ENCODE measurements around the gene SEZ6.
A peak's percentile ranks its signal among the peaks of the same experiment; 100 is the strongest.

The SEZ6 gene

DNA sequence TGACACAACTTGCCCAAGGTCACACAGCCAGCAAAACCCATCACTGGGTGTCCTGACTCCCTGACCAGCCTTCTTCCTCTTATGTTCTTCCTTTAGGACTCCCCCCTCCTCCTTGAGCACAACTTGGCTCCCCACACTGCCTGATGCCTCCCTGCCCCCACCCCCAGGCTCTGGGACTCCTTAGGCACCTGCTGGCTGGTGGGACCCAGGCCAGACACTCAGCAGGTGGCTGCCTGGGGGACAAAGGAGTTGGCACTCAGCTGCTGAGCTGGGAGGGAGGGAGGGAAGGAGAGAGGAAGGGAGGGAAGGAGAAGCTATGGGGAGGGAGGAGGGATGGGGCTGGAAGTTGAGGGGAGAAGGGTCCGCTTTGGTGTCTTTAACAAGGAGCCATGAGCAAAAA lies 8.0 kb downstream of the SEZ6 start:
- DNase-seq: no peak

DNA sequence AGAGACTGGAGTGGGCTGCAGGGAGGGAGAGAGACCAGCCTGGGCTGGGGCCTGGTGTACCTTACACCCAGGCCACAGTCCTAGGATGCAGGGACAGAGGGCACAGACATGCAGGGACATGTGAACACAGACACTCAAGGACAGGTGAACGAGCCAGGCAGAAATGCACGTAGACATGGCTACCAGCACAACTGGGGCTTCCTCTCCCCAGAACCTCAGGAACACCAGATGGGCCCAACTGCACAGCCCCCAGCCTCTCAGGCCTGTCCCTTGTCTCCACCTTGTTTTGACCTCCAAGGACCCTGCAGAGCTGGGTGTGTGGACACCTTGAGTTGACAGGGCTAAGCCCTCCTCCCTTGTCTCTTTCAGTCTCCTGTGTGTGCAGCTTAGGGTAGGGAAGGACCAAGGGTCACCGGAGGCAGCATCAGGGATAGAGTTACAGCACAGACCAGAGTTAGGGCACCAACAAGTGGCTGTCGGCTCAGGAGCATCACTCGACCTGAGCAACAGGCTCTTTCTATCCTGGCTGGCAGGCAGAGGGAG lies 9.2 kb downstream of the SEZ6 start:
- DNase-seq: no peak

DNA sequence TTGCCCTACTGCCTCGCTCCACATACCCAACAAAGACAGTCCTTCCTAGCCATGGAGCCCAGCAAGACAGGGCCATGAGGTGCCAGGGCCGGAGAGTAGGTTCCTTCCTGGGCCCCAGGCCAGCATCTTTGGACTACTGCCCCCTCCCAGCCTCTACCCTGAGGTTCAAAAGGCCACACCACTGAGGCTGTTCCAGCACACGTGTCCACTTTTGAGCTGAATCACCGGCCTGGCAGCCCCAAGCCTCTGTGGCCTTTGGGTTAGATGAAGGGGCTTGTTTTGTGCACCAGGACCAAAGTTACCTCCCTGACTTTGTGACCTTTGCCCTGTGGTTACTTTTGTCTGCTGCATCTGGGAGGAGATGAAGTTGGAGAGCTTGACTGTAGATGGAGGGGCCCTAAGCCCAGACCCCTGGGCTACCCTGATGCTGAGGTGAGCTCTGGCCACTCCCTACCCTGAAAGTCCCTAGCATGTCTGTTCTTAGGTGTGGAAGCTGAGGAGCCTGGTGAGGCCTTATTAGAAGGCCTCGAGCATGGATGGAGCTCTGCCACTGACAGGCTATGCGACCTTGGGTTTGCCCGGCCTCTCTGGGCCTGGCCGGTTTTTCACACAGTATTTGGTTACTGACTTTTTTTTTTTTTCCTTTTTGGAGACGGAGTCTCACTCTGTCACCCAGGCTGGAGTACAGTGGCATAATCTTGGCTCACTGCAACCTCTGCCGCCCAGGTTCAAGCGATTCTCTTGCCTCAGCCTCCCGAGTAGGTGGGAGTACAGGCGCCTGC lies 12.0 kb downstream of the SEZ6 start:
- DNase-seq: no peak

DNA sequence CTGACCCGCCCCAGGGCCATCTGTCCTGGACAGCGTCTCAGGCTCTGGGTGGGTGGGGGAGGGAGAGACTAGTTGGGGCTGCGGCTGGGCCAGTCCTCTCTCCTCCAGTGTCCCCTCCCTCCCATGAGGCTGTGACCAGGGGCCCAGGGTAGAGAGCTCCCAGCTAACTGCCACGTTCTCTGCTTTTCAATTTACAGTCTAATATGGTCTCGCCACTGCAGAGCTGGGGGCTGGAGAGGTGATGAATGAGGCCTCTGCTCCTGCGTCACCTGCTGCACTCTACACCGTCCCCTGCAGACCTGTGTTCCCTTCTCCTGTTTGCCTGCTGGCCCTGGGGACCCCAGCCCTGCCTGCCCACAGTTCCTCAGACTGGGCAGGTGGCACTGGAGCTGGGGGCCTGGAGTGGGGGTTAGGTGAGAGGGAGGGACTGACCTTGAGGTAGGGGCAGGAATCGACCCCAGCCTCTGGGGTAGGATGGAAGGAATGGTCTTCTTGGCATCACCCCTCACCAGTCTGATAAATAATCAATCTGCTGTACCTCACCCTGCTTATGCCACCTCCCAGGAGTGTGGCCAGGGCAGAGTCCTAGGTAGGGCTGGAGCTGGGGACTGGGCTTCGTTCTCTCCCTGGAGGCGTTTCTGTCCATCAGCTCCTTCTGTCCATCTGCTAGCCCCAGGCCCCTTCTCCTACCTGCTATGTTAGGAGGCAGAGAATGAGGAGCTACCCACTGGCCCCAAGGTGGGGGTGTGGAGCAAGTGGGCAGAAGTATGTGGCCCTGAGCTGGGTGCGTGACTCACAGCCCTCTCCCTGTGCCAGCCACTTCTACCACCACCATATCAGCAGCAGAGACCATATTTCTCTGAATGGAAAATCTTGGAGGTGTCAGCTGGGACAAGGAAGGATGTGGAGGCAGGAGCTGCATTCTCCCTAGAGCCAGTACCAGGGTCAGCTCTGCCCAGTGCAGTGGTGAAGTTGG lies 12.9 kb downstream of the SEZ6 start:
- no peak for DNase-seq

DNA sequence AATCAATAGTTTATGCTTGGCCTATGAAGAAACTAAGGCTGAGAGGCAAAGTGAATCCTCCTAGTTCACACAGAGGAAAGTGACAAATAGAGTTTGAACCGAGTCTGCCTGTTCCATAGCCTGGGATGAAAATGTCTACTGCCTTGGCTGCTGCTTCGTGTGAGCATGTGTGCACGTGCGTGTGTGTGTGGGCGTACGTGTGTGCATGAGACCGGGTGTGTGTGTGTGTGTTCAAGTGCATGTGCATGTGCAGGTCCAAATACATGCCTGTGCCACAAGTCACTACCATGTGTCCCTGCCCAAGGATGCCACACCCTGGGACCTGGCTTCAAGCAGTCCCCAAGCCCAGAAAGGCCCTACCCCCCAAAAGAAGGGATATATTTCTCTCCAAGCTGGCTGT lies 13.6 kb downstream of the SEZ6 start:
- no peak for DNase-seq

DNA sequence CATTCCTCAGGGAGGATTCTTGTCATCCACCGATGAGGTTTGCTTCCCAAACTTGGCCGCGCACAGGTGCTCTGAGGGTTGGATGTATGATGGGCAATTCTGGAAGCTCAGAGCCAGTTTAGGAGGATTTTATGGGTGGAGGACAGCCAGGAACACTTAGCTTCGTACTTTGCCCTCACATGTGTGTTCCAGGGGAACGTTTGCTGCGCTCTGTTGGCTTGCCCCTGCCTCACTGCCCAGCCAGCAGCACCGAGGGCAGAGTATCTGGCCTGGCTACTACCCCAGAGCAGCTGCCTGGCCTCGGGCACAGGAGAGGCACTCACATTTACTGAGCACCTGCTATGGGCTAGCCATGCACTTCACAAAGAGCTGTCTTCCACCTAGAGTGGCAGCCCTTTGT lies 14.1 kb downstream of the SEZ6 start:
- DNase-seq: no peak

DNA sequence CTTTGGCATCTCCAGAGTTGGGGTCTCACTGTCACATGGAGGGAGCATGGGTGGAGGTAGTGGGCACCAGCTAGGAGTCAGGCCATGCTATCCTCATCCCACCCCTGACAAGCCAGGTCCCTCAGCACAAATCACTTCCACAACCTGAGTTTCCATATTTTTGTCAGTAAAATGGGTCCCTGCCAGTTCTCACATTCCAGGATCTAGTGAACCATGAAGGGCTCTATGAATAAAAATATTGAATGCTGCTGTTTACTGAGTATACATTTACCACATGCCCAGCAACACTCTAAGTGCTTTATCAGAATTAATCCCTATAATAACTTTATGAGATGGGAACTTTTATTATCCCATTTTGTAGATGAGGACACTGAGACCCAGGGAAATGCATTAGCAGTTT lies 16.8 kb downstream of the SEZ6 start:
- no peak for DNase-seq

GRCh38 chr17:28988475-28988874 lies 17.4 kb downstream of the SEZ6 start:
- DNase-seq: no peak

DNA sequence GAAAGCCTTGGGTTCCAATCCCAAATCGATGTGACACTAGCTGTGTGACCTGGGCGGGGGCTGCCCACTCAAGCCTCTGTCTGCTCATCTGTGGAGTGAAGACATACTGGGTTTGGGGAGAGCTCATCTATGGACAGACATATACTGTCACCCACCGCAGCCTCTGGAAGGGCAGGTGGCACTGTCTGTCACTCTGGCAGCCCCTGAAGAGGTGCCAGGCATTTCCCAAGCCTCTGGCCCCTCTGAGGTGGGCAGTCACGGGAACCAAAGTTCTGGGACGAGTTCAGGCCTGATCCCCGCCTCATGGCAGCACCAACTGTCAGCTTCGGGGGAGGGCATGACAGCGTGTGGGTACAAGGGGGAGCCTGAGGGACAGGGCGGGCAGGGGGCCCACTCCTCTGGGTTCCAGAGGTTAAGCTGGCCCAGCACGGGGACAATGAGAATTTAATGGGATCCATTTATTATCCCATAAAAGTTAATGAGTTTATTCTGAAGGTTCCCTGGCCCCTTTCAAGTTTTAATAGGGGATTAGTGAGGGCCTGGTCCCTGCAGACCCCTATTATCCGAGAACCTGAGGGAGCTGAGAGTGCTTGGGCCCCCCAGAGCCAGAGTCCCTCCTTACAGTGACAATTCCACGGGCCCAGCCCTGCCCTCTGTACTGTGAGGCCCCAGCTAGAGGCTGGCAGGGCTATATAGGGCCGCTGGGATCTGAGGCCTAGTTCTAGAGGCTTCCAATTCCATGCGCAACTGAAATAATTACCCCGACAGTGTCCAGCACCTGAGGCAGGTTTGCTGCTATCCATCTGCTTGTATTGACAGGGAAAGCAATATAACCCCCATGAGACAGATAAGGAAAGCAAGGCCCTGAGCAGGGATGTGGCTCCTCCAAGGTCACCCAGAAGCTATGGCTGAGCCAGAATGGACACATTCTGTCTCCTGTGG lies 18.8 kb downstream of the SEZ6 start:
- no peak for DNase-seq

DNA sequence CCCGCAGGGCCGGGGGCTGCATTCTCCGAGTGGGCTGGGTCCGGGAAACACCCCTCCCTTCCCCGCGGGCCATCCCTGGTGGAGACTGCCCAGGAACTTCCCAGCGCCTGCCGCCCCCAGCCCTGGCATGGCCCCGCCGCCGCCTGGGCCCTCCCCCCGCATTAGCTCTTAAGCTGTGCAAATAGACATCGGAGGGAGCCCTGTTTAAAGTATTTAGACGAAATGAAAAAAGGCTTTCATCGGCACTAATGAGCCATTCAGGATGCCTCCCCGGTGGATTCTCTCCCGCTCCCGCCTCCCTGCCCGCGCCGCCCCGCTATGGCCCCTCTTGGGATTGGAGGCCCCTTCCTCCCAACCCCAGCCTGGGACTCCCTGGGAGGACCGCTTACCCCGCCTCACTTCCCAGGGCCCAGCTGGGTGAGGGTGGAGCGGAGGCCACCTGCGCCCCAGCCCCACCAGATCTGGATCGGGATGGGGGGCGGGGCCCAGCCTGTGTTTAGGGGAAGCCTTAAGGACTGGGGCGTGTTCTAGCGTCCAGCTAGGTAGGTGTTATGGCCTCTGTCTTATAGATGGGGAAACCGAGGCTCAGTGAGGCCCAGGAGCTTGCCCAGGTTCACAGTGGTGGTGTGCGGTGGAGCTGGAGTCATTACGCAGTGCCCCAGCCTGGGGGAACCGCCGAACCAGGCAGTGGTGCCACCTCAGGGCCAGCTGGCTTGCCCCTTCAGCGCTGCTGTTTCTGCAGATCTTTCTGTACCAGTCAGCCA lies 19.7 kb downstream of the SEZ6 start:
- no peak for DNase-seq

DNA sequence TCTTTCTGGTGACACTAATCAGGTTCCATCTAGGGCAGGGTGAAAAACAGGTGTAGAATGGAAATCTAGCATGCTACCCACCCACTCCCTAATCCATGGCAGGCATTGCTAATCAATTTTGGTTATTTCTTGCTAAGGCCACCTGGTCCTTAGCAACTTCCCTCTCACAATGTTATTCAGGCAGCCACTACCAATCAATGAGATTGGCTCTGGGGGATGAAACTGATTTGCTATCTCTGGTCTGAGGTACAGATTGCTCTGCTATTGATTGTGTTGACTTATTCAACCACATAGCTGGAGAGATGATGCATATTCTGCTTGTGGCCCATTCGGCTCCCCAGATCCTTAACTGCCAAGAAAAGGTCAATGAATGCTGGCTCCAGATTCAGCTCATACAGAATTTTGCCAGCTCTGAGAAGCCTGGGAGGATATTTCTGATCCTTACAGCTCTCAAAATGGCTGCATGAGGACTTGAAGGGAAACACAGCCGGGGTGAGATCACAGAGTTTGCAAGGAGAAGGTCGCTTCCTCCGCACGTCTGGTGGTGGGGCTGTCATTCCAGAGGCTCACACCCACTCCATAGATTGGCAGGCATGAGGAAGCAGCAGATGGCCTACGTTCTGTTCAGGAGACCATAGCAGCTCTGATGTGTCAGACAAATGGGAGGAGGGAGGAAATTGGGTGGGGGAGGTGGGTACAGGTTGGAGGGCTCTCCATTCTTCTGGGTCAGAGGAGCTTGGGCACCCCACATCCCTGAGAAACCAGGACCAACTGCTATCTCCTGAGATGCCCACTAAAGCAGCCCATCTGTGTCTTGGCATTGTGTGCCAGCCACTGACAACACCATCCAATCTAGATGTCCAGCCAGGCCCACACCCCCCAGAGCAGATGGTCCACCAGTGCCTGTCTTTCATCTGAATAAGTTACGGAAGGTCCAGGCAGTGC lies 22.3 kb downstream of the SEZ6 start:
- DNase-seq: no peak

- no peak for DNase-seq
These were observed 23.6 kb downstream of the SEZ6 start for GRCh38 chr17:28982131-28982793.

DNA sequence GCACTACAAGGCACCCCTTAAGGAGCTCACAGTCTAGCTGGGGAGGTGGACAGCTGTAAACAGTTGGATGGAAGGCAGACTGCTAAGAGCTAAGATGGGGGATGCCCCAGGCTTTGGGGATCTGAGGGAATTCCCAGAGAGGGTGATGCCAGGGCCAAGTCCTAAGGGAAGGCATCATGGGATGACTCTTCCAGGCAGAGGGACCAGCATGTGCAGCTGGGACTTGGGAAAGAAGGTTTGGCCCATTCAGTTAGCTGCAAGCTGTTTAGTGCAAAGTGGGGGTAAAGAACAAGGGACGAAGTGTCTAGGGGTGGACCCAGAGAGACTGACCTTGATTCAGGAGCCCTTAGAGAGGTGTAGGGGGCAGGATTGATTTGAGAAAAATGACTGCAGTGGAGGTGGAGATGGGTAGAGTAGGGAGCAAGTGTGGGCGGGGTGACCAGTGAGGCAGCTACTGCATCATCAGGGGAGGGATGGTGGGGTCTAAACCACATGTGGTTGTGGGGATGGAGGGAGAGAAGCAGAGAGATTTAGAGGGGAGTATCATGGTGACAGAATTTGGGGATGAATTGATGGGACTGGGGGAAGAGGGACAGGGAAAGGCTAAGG lies 27.4 kb downstream of the SEZ6 start:
- no peak for DNase-seq

- DNase-seq: no peak
These were observed 28.0 kb downstream of the SEZ6 start for GRCh38 chr17:28977659-28978355.

GRCh38 chr17:28975646-28976045 lies 30.2 kb downstream of the SEZ6 start:
- DNase-seq: no peak

GRCh38 chr17:28975031-28975430 lies 30.8 kb downstream of the SEZ6 start:
- DNase-seq: no peak

DNA sequence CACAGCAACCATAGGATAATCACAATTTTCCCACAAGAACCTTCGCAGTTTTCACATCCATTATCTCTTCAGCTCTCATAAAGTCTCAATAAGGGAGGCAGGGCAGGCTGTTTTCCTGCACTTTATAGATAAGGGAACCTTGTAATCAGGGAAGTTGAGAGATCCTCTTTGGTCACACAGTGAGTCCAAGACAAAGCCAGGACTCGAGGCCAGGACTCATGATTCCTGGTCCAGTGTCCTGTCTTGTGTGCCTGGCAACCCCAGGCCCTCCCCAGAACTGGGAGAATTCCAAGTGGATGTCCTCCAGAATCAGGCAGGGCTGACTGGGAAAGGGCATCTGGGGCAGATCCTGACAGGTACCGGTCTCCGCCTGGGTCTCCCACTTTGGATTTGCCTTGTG lies 31.4 kb downstream of the SEZ6 start:
- DNase-seq: no peak

- peak; percentile 86 for DNase-seq
These were observed 32.4 kb downstream of the SEZ6 start for GRCh38 chr17:28973425-28973824.

DNA sequence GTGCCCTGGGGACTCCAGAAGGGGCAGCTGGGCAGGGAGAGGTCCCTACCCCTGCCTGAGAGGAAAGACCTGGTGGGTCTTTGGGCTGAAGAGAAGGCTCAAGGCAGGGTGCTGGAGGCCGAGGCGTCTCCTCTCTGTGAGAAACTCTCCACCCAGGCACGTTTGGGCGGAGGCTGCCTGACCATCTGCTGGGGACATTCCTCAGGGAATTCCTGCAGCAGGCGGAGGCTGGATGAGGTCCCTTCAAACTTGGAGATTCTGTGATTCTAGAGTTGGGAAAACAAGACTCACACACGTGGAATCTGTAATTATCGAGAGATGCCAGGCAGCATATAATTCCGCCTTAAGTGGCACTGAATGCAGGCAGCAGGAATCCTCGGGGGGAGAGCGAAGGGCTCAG lies 33.4 kb downstream of the SEZ6 start:
- DNase-seq: peak; percentile 14

Data from fibroblast of upper back skin (primary cell).